Activated CD8-positive, alpha-beta memory T cell treated with anti-CD3 and anti-CD28 coated beads, Interleukin-2, amount 50 U/mL, for 48 hours (primary cell): ENCODE results near the gene ZNF513.
"Not testable (repeated sequence)": the region's sequence is repeated elsewhere in the genome, so short reads cannot be mapped to it uniquely, and the experiment has no call there.

Source experiments
- DNase-seq: peaks from one replicate; pipeline ENCODE4 v3.0.0-alpha.2; 2020

Gene ZNF513

DNA sequence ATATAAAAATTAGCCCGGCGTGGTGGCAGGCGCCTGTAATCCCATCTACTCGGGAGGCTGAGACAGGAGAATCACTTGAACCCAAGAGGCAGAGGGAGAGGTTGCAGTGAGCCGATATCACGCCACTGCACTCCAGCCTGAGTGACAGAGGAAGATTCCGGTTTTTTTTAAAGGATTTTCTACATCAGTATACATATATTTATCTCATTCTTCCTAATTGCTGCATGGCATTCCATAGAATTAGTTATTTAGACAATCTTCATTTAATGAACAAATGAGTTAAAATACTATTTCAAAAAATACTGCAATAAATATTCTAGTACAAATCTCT lies 26.0 kb downstream of the ZNF513 start:
- no peak for DNase-seq

DNA sequence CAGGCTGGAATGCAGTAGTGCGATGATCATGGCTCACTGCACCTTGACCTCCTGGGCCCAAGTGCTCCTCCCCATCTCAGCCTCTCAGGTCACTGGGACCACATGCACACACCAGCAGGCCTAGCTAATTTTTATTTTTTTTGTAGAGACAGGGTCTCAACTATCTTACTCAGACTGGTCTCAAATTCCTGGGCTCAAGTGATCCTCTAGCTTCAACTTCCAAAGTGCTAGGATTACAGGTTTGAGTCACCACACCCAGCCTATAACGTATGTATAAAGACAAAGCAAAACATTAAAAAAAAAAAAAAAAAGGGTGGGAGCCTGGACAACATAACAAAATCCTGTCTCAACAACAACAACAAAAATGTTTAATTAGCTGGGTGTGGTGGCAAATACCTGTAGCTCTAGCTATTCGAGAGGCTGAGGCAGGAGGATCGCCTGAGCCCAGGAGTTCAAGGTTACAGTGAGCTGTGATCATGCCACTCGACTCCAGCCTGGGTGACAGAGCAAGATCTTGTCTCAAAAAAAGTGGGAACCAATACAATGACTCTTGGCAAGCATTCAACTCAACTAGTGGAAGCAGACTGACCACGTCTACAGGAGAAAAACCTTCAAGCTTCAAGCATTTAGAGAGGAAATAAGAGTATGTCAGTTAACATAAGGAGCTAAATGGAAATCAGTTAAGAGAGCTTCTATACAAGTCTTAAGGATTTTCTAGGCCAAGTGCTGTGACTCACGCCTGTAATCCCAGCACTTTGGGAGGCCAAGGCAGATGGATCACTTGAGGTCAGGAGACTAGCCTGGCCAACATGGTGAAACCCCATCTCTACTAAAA lies 26.6 kb downstream of the ZNF513 start:
- no peak for DNase-seq

DNA sequence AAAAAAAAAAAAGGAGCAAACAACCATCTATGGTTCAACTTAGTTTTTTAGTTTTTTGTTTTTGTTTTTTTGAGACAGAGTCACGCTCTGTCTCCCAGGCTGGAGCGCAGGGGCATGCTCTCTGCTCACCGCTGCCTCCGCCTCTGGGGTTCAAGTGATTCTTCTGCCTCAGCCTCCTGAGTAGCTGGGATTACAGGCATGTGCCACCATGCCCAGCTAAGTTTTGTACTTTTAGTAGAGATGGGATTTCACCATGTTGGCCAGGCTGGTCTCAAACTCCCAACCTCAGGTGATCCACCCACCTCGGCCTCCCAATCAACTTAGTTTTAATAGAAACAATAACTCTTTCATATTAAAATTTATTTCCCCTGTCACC lies 27.2 kb downstream of the ZNF513 start:
- DNase-seq: not testable (repeated sequence)

DNA sequence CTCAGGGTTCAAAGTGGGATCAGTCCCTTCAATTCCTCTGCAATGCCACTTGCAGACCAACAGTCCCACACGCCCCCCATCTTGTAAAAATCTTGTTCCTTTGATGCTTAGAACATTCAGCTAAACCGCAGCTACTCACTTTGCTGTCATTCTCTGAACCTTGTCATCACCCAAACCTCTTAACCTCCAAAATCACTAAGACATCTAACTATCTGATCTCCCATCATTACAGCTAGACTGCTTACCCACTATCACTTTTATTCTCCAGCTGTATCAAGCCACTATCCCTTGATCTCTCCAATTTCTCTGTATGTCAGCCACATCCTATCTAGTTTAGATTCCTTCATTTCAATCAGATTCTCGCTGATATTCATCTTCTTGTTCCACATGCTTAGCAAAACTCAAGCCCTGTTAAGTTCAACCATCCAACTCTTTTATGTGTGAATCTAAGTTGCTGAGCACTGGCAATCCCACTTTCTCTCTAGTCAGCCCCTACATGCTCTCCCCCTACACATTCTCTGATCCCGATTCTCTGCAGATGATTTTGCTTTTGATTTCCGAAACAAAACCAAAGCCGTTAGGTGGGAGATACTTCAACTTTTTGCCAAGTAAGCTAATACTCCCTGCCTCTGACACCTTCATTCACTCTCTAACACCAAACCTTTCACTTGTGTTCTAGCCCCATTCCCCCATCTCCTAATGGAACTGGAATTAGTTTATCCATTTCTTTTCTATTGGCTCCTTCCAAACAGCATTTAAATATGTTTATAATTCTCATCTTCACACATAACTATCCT lies 28.5 kb downstream of the ZNF513 start:
- DNase-seq: no peak

DNA sequence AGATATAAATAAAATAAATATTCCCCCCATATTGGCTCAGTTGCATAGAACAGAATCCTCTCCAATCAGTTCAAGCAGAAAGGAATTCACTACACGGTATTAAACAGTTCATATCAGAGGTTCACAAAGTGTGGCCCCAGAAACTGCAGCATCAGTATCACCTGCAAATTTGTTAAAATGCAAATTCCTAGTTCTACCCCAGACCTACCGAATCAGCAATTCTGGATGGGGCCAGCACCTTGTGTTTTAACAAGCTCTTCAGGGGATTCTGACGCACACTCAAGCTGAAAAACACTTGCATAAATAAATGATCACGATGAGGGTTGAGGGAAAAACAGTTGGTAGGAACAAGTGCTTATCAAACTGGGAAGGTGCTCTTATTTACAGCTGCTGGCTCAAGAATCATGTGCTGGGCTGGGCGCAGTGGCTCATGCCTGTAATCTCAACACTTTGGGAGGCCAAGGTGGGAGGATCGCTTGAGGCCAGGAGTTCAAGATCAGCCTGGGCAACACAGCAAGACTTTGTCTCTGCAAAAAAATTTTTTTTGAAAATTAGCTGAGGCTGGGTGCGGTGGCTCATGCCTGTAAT lies 30.3 kb downstream of the ZNF513 start:
- no peak for DNase-seq

DNA sequence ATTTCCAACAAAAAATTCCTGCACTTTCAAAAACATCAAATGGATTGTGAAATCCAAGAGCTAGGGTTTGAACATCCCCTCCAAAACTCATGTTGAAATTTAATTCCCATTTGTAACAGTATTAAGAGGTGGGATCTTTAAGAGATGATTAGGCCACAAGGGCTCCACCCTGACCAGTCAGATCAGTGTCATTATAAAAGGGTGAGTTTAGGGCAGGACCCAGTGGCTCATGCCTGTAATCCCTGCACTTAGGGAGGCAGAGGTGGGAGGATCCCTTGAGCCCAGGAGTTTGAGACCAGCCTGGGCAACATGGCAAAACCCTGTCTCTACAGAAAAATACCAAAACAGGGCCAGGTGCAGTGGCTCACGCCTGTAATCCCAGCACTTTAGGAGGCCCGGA lies 32.9 kb downstream of the ZNF513 start:
- DNase-seq: no peak

DNA sequence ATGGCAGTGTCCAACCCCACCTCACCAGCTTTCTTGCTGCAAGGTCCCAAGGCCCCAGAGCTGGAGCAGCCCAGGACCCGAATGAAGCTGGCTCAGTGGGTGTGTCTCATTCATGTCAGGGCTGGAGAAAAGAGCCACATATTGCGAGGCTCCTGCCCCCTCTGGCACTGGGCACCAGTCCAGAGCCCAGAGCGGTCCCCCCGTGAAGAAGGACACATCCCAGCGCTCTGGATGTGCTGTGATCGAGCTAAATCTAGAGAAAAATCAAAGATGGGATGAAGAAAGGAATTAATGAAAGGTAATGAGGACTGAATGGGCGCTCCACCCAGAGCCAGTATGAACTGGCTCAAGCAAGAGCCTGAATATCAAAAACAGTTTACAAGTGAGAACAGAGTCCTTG lies 44.4 kb downstream of the ZNF513 start:
- DNase-seq: no peak

DNA sequence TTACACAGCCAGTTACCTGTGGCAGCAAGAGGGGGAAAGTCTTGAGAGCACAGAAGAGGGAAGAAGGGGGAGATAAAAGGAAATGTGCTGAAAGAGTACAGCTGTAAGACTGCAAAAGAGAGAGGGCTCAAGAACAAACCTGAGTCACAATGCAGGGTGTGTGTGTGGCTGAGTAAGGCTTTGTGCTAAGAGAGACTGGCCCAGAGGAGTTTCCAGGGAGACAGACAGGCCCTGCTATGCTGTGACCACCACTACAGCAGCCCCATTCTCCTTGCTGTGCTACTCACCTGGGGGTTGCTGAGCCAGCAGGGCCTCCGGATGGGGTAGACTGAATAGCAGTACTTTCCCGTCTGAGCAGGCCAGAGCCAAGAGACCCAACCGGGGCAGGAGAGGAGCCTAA lies 45.2 kb downstream of the ZNF513 start:
- DNase-seq: no peak
